ENCODE data around the gene KCNA5. TPM values are rescaled to one million over a fixed set of nuclear protein-coding genes. Genes with fewer than 3 reads are reported as not detected.
A peak's percentile ranks its signal among the peaks of the same experiment; 100 is the strongest.

KCNA5 gene
- total RNA-seq, 6 donors from 2014 or later = 0.61 to 1.3 (median 0.71) TPM; not detected in 2

- 88 to 90% methylated on average over 3 of the region's 3 CpGs for WGBS, 2 donors
- TF ChIP-seq EP300 (IDR thresholded peaks at IDR 0.05) (no peak), POLR2A (IDR thresholded peaks at IDR 0.05) (no peak)
Measured at GRCh38 chr12:5031958-5032357, 11.7 kb upstream of the KCNA5 start.

GRCh38 chr12:5032821-5033220 lies 10.9 kb upstream of the KCNA5 start:
- TF ChIP-seq POLR2A (IDR thresholded peaks at IDR 0.05) (no peak), POLR2AphosphoS5 (IDR thresholded peaks at IDR 0.05) (no peak), CTCF (IDR thresholded peaks at IDR 0.05) (no peak), EP300 (IDR thresholded peaks at IDR 0.05) (no peak)
- Histone ChIP-seq H3K4me3 (no peak overlapping the region), H3K27ac (no peak overlapping the region), H3K4me1 (peaks cover 0 to 10% (median 2%) of the 10 kb centered on the region in 4 donors), H3K9me3 (no peaks in the 10 kb centered on the region), H3K36me3 (no peaks in the 10 kb centered on the region), H3K27me3 (no peaks in the 10 kb centered on the region)
- DNase-seq (peak in 1 of 2 donors; percentile 54), ATAC-seq (ENCODE audit: low FRiP score in 2 of 2) (no peak)
- WGBS, 2 donors = 93 to 95% methylated on average over 11 of the region's 11 CpGs

More at GRCh38 chr12:5031958-5032357, 11.7 kb upstream of the KCNA5 start:
- ATAC-seq (ENCODE audit: low FRiP score in 2 of 2) = no peak
- no peak for DNase-seq
- H3K9me3 ChIP-seq = no peaks in the 10 kb centered on the region
- no peak overlapping the region for H3K4me3 ChIP-seq
- no peaks in the 10 kb centered on the region for H3K36me3 ChIP-seq
- H3K4me1 ChIP-seq = peaks cover 0 to 10% (median 2%) of the 10 kb centered on the region in 4 donors
- H3K27ac ChIP-seq = no peak overlapping the region
- no peaks in the 10 kb centered on the region for H3K27me3 ChIP-seq

- Histone ChIP-seq H3K4me3 (no peak overlapping the region), H3K9me3 (no peaks in the 10 kb centered on the region), H3K36me3 (no peaks in the 10 kb centered on the region), H3K27ac (no peak overlapping the region), H3K4me1 (peaks cover 0 to 10% (median 2%) of the 10 kb centered on the region in 4 donors), H3K27me3 (no peaks in the 10 kb centered on the region)
- 53 to 54% methylated on average over 1 of the region's 1 CpG for WGBS, 2 donors
- DNase-seq (no peak), ATAC-seq (ENCODE audit: low FRiP score in 2 of 2) (no peak)
- no peak for TF ChIP-seq POLR2AphosphoS5 (IDR thresholded peaks at IDR 0.05)
- TF ChIP-seq EP300 (IDR thresholded peaks at IDR 0.05) = no peak
- no peak for TF ChIP-seq POLR2A (IDR thresholded peaks at IDR 0.05)
- no peak for TF ChIP-seq CTCF (IDR thresholded peaks at IDR 0.05)
Measured at GRCh38 chr12:5033883-5034282, 9.8 kb upstream of the KCNA5 start.

- 54 to 64% methylated on average over 5 of the region's 5 CpGs for WGBS, 2 donors
- H3K27me3 ChIP-seq = no peaks in the 10 kb centered on the region
- TF ChIP-seq POLR2AphosphoS5 (IDR thresholded peaks at IDR 0.05) (no peak), CTCF (IDR thresholded peaks at IDR 0.05) (no peak), POLR2A (IDR thresholded peaks at IDR 0.05) (no peak), EP300 (IDR thresholded peaks at IDR 0.05) (no peak)
- DNase-seq = no peak
- H3K36me3 ChIP-seq = no peaks in the 10 kb centered on the region
- no peaks in the 10 kb centered on the region for H3K9me3 ChIP-seq
- H3K4me3 ChIP-seq = no peak overlapping the region
- H3K27ac ChIP-seq = no peak overlapping the region
- peaks cover 0 to 10% (median 2%) of the 10 kb centered on the region in 4 donors for H3K4me1 ChIP-seq
- no peak for ATAC-seq (ENCODE audit: low FRiP score in 2 of 2)
Measured at GRCh38 chr12:5034603-5035002, 9.1 kb upstream of the KCNA5 start.

- Histone ChIP-seq H3K4me1 (peaks cover 0 to 10% (median 2%) of the 10 kb centered on the region in 4 donors), H3K36me3 (no peaks in the 10 kb centered on the region), H3K4me3 (no peak overlapping the region), H3K27me3 (no peaks in the 10 kb centered on the region), H3K9me3 (no peaks in the 10 kb centered on the region), H3K27ac (no peak overlapping the region)
- 72 to 90% methylated on average over 6 of the region's 6 CpGs for WGBS, 2 donors
- no peak for ATAC-seq (ENCODE audit: low FRiP score in 2 of 2)
- TF ChIP-seq EP300 (IDR thresholded peaks at IDR 0.05) (no peak), CTCF (IDR thresholded peaks at IDR 0.05) (no peak), POLR2A (IDR thresholded peaks at IDR 0.05) (no peak), POLR2AphosphoS5 (IDR thresholded peaks at IDR 0.05) (no peak)
- no peak for DNase-seq
Measured at GRCh38 chr12:5035618-5036017, 8.1 kb upstream of the KCNA5 start.
